ENCODE measurements around the gene VRK2. TPM values are rescaled to one million over a fixed set of nuclear protein-coding genes. Genes with fewer than 3 reads are reported as not detected.
A peak's percentile ranks its signal among the peaks of the same experiment; 100 is the strongest.

Gene VRK2
- total and polyA plus RNA-seq, 10 of the 15 experiments (the other 5 are each of a cell fraction or from before 2014, with no cell fraction given): 26.5 to 78.0 (median 57.3) TPM

DNA sequence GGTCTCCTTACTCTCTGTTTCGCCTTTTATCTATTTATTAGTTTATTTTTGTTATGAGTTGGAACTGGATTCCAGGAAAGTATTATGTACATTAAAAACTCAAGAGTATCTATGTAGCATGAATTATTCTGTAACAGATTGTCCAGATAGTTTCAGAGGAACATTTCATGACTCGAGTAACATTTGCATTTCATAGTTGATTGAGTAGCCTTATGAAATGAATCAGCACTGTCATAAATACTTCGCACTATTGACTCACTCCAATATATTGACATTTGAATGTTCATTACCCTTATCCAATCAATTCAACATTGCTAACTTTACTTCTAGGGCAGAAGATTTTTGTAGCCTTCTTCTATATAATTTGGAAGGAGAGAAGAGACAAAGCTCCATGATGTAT lies 11.3 kb upstream of the VRK2 start (continued):
- no peak for TF ChIP-seq MXI1 (IDR thresholded peaks at IDR 0.05; ENCODE audit: low read depth, low read length)
- TF ChIP-seq CBX3 (IDR thresholded peaks at IDR 0.05; ENCODE audit: borderline replicate concordance, low read depth): no peak
- peak; percentile 71 to 76; a peak in 3 of 4 replicates for TF ChIP-seq EP300 (IDR thresholded peaks at IDR 0.05; ENCODE audit: borderline replicate concordance in 1 of 2, control insufficient read depth in 1 of 2, low read depth in 2 of 2, low read length in 2 of 2)
- TF ChIP-seq SREBF2 (IDR thresholded peaks at IDR 0.05; ENCODE audit: low read length): no peak
- TF ChIP-seq SRF (IDR thresholded peaks at IDR 0.05; ENCODE audit: low read depth in 2 of 2, low read length in 2 of 2): no peak
- TF ChIP-seq ZNF217 (IDR thresholded peaks at IDR 0.05): peak; percentile 50; the same call in 1 of the 2 replicates
- no peak for TF ChIP-seq CBFB (IDR thresholded peaks at IDR 0.05; ENCODE audit: low read depth)
- no peak for TF ChIP-seq EGR1 (IDR thresholded peaks at IDR 0.05; ENCODE audit: borderline replicate concordance in 1 of 2, low read depth in 2 of 2, low read length in 2 of 2)
- TF ChIP-seq ZBTB40 (IDR thresholded peaks at IDR 0.05; ENCODE audit: borderline replicate concordance): no peak; the same call in 1 of the 2 replicates
- TF ChIP-seq HCFC1 (IDR thresholded peaks at IDR 0.05; ENCODE audit: low read length): no peak
- TF ChIP-seq JUND (IDR thresholded peaks at IDR 0.05; ENCODE audit: low read depth, low read length): peak; percentile 72; the same call in 1 of the 2 replicates
- no peak for TF ChIP-seq SREBF1 (IDR thresholded peaks at IDR 0.05; ENCODE audit: low read length)
- no peak for TF ChIP-seq ELK1 (IDR thresholded peaks at IDR 0.05; ENCODE audit: low read depth, low read length)
- TF ChIP-seq, protein P1, sequence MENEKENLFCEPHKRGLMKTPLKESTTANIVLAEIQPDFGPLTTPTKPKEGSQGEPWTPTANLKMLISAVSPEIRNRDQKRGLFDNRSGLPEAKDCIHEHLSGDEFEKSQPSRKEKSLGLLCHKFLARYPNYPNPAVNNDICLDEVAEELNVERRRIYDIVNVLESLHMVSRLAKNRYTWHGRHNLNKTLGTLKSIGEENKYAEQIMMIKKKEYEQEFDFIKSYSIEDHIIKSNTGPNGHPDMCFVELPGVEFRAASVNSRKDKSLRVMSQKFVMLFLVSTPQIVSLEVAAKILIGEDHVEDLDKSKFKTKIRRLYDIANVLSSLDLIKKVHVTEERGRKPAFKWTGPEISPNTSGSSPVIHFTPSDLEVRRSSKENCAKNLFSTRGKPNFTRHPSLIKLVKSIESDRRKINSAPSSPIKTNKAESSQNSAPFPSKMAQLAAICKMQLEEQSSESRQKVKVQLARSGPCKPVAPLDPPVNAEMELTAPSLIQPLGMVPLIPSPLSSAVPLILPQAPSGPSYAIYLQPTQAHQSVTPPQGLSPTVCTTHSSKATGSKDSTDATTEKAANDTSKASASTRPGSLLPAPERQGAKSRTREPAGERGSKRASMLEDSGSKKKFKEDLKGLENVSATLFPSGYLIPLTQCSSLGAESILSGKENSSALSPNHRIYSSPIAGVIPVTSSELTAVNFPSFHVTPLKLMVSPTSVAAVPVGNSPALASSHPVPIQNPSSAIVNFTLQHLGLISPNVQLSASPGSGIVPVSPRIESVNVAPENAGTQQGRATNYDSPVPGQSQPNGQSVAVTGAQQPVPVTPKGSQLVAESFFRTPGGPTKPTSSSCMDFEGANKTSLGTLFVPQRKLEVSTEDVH (IDR thresholded peaks at IDR 0.05; ENCODE audit: low read depth, partially characterized antibody): no peak
- peak; percentile 91 for TF ChIP-seq JUNB (IDR thresholded peaks at IDR 0.05)
- no peak for TF ChIP-seq POLR2A (IDR thresholded peaks at IDR 0.05; ENCODE audit: low read depth, low read length)
- peak in 1 of 2 experiments; percentile 66; a peak in 2 of 4 replicates for TF ChIP-seq IKZF2 (IDR thresholded peaks at IDR 0.05)
- peak; percentile 84 for TF ChIP-seq MTA2 (IDR thresholded peaks at IDR 0.05; ENCODE audit: low read depth)
- no peak for TF ChIP-seq RFX5 (IDR thresholded peaks at IDR 0.05; ENCODE audit: low read depth, low read length)
- TF ChIP-seq NR2F1 (conservative IDR thresholded peaks at IDR 0.05): no peak
- TF ChIP-seq NR2C2 (IDR thresholded peaks at IDR 0.05; ENCODE audit: borderline replicate concordance, control insufficient read depth, insufficient read length, low read depth): no peak
- TF ChIP-seq, protein P2, sequence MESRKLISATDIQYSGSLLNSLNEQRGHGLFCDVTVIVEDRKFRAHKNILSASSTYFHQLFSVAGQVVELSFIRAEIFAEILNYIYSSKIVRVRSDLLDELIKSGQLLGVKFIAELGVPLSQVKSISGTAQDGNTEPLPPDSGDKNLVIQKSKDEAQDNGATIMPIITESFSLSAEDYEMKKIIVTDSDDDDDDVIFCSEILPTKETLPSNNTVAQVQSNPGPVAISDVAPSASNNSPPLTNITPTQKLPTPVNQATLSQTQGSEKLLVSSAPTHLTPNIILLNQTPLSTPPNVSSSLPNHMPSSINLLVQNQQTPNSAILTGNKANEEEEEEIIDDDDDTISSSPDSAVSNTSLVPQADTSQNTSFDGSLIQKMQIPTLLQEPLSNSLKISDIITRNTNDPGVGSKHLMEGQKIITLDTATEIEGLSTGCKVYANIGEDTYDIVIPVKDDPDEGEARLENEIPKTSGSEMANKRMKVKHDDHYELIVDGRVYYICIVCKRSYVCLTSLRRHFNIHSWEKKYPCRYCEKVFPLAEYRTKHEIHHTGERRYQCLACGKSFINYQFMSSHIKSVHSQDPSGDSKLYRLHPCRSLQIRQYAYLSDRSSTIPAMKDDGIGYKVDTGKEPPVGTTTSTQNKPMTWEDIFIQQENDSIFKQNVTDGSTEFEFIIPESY (IDR thresholded peaks at IDR 0.05): no peak
- TF ChIP-seq ZNF24 (IDR thresholded peaks at IDR 0.05): no peak
